DLD1 (cell line): ENCODE data around the gene MEGF6.

Experiments
- in situ Hi-C: cut with HindIII; loops from 2 replicates; pipeline ENCODE4 v1.10.0; 2017; ENCODE audit warnings: low sequenced_read_pairs

Gene MEGF6

GRCh38 chr1:3514404-3514803 lies 96.9 kb downstream of the MEGF6 start:
- in situ Hi-C loops: no loop called here

- in situ Hi-C loops: no loop called here
Measured at GRCh38 chr1:3511856-3512255, 99.5 kb downstream of the MEGF6 start.

DNA sequence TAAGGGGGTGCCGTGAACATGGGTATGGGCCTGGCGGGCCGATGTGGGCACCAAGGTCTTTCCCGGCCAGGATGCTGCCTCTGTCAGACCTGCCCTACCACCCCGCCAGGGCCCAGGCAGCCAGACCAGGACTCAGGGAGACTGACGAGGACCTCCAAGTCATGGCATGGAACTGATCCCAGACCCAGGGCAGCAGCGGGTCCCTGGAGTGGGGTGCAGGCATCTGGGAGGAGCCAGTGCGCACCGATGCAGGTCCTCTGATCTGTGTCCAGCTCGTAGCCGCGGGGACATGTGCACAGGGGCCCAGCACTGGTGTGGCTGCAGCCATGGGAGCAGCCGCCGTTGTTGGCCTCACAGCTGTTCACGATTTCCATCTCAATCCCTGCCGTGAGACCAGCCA lies 100.0 kb downstream of the MEGF6 start:
- in situ Hi-C loops: no loop called here

DNA sequence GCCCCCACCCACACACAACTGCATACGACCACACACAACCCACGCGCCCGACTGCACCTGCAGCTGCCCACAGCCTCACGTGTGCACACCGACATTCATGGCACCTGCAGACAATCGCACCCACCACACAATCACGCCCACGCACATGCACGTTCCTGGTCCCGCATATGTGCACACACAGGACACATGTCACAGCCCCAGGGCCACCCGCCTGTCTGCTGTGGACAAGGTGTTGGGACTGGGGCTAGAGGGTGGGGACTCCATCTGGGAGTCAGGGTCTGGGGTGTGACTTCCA lies 100.4 kb downstream of the MEGF6 start:
- in situ Hi-C loops: no loop called here

DNA sequence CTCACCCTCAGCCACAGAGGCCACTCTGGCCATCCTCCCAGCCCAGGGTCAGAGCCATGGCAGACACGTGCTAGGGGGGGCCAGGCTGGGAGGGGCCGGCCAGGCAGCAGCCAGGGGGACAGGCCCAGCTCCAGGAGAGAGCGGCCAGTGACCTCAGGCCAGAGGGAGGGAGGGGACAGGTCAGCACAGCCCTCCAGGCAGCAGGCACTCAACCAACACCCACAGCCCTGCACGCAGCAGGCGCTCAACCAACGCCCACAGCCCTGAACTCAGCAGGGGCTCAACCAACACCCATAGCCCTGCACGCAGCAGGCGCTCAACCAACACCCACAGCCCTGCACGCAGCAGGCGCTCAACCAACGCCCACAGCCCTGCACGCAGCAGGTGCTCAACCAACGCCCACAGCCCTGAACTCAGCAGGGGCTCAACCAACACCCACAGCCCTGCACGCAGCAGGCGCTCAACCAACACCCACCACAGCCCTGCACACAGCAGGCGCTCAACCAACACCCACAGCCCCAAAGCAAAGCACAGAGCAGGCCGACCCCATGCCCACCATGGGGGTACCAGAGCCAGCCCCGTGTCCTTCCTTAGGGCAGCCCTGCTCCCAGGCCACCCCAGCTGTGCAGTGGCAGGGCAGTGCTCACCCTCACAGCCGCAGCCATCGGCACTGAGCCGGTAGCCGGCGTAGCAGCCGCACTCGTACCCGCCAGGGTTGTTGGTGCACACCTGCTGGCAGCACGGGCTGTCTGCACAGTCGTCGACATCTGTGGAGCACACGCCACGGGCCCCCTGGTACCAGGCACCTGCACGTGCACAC lies 101.0 kb downstream of the MEGF6 start:
- in situ Hi-C loops: no loop called here

DNA sequence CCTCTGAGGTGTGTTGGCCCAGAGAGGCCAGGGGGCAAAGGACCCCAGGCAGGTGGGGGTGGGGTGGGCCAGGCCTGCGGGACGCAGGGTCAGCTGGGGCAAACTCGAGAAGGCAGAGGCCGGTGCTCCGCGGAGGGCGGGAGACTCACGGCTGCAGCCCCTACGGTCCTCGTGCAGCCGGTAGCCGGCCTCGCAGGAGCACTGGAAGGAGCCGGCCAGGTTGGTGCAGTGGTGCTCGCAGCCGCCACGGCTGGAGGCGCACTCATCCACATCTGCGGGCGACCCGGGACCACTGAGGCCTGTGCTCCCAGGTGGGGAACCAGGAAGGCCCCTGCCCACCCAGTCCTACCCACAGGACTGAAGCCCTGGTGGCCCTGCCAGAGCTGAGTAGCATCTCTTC lies 101.6 kb downstream of the MEGF6 start:
- in situ Hi-C loops: no loop called here

DNA sequence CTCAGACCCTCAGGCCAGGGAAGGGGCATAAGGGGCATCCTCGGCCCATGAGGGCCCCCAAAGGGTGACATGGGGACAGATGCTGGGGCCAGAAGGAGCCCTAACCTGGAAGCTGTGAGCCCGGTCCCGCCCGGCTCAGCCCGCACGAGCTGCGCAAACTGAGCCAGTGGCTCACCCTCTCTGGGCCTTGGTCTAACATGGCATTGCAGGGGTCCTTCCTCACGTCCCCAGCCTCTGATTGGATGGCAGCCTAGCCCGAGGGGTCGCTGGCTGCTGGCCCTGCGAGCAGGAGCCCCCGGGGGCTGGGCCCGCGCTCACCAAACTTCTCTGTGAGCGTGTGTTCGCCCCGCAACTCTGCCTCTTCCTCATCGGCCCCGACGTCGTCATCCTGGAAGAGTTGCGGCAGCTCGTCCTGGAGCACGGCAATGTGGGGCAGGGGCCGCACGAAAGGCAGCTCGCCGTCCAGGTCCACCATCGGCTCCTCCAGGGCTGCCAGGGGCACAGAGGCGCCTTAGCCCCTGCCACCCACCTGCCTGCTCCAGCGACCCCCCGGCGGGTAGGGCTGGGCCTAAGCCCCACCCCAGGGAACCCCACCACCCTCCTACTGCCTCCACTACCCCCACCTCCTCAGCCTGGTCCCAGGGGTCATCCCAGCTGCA lies 102.4 kb downstream of the MEGF6 start:
- in situ Hi-C loops: no loop called here

GRCh38 chr1:3507636-3508275 lies 103.6 kb downstream of the MEGF6 start:
- in situ Hi-C loops: no loop called here

- in situ Hi-C loops: no loop called here
Measured at GRCh38 chr1:3506943-3507342, 104.4 kb downstream of the MEGF6 start.

DNA sequence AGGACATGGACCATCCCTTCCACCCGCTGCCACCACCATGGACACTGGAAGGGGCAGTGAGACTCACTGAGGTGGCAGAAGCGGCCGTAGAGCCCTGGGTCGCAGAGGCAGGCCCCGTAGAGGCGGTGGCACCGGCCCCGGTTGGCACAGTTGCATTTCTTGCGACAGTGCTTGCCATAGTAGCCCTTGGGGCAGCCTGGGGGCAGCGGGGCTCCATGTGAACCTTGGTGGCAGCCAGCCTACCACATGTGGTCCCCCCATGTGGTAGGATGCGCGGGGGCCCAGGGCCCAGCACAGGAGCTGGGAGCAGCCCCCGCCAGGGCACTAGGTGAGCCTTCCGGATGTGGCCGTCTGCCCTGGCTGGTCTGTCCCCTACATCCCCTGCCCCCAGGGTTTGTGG lies 105.3 kb downstream of the MEGF6 start:
- in situ Hi-C loops: no loop called here

- in situ Hi-C loops: no loop called here
Measured at GRCh38 chr1:3505161-3505560, 106.1 kb downstream of the MEGF6 start.

- in situ Hi-C loops: no loop called here
Measured at GRCh38 chr1:3504822-3505153, 106.5 kb downstream of the MEGF6 start.

DNA sequence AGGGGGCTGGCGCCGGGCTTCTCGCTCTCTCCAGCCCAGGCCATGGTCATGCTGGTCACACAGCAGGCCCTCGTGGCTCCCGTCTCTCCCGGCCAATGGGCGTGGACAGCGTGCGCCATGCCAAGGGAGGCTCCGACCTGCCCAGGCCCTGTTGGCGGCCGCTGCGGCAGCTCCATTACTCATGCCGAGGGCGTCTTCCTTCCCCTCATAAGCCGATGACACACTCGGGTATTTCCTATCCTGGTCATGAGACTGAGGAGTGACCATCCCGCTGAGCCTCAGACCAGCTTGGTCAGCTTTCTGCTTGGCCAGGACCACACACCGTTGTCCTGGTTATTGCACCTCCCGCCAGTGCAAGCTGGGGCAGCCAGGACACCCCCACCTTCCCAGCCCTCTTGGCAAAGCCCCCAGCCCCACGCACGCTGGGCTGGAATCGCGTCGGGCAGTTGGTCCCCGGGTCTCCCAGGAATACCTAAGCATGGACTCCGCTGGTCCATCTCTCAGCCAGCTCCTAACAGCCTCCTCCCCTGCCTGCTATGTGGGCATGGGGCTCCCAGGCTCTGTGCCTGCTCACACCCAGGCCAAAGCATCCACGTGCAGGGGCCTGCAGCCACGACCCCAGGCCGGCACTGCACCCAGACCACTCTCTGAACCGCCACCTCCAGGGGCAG lies 107.0 kb downstream of the MEGF6 start:
- in situ Hi-C loops: no loop called here

GRCh38 chr1:3503525-3503886 lies 107.8 kb downstream of the MEGF6 start:
- in situ Hi-C loops: no loop called here

DNA sequence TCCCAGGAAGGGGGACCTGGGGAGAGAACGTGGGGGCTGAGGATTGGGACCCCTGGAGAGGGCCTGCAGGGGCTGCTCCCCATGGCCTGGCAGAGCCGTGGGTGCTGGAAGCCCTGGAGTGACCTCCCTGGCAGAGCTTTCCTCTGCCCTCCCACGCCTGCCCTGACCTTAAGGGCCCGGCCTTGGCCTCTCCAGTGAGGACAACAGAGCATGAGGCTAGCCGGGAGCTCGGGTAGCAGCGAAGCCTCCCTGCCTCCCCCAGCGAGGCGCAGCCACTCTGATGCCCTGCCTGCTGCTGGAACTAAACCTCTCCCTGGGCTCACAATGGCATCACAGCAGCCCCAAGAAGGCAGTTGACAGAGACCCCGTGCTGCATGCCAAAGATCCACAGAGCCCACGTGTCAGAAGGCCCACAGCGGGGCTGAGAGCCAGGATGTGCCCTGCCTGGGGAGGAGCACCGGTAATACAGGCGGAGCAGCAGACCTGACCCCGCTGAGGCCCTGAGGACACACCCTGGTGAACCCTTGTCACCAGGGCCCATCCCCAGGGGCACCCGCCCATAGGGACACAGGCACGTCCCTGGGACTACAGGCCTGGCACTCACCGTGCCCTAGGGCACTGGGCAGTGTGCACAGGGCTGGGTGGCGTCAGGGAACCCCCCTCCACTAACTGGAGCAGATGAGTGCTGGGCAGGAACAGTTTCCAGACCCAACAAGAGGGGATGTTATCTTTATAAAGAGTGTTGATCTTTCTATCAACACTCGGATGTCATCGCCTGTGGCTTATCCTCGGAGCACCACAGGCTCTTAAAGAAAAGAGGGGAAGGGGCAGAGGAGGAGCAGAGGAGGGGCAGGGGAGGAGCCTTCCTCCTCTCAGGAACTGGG lies 108.4 kb downstream of the MEGF6 start:
- in situ Hi-C loops: no loop called here

- in situ Hi-C loops: no loop called here
Measured at GRCh38 chr1:3501856-3502640, 109.3 kb downstream of the MEGF6 start.

DNA sequence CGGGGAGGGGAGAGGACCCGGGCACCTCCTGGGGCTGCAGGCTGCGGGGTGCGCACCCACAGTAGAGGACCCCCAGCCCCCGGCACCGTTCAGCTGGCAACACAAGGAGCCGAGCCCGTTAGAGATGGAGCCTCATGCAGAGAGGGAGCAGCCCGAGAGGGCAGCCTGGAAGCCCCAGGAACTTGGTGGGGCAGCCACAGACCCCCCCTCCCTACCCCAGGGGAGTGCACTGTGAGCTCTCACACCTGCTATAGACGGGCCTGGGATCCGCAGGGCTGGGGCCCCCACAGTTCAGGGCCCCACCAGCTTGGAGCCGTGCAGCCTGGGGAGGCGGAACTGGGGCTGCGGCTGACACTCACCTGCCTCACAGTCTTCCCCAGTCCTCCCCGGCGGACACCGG lies 109.9 kb downstream of the MEGF6 start:
- in situ Hi-C loops: no loop called here

DNA sequence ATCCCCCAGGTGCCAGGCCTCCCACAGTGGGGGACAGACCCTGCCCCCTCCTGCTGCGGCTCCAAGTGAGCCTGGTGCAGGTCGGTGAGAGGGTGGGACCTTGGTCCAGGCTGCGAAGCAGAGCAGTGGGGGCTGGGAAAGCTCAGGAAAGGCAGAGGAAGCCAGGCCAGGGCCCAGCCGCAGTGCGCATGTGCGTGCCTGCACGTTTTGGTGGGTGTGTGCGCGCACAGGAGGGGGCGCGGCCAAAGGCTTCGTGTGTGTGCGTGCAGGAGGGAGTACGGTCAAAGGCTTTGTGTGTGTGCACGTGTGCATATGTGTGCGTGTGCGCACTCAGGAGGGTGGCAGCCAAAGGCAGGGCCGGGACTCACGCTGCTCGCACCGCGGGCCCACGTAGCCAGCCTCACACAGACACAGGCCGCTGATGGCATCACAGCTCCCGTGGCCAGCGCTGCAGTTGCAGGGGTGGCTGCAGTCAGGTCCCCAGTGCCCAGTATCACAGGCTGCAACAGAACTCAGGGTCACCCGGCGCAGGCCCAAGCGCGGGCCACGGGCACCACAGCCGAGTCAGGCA lies 111.0 kb downstream of the MEGF6 start:
- in situ Hi-C loops: no loop called here

DNA sequence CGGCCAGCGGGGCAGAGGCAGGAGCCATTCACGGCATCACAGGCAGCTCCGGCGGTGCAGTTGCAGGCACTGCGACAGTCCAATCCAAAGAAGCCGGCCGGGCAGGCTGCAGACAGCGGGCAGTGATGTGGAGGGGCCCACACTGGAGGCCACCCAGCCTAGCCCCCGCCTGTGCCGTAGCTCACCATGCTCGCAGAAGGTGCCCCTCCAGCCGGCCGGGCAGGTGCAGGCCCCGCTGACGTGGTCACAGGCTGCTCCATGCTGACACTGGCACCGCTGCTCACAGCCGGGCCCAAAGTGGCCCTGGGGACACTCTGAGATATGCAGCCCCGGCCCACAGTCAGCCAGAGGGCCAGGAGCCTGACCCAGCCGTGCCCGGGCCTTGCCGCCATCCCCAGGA lies 111.7 kb downstream of the MEGF6 start:
- in situ Hi-C loops: no loop called here

GRCh38 chr1:3498986-3499385 lies 112.3 kb downstream of the MEGF6 start:
- in situ Hi-C loops: no loop called here
